ENCODE data around the gene INHBC.
"Not testable (repeated sequence)": the region's sequence is repeated elsewhere in the genome, so short reads cannot be mapped to it uniquely, and the experiment has no call there.

- TF ChIP-seq, protein P1, sequence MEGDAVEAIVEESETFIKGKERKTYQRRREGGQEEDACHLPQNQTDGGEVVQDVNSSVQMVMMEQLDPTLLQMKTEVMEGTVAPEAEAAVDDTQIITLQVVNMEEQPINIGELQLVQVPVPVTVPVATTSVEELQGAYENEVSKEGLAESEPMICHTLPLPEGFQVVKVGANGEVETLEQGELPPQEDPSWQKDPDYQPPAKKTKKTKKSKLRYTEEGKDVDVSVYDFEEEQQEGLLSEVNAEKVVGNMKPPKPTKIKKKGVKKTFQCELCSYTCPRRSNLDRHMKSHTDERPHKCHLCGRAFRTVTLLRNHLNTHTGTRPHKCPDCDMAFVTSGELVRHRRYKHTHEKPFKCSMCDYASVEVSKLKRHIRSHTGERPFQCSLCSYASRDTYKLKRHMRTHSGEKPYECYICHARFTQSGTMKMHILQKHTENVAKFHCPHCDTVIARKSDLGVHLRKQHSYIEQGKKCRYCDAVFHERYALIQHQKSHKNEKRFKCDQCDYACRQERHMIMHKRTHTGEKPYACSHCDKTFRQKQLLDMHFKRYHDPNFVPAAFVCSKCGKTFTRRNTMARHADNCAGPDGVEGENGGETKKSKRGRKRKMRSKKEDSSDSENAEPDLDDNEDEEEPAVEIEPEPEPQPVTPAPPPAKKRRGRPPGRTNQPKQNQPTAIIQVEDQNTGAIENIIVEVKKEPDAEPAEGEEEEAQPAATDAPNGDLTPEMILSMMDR (IDR thresholded peaks at IDR 0.05; ENCODE audit: low read depth, low read length), result not testable (repeated sequence)
- TF ChIP-seq EZH2phosphoT487 (IDR thresholded peaks at IDR 0.05; ENCODE audit: low read depth), result not testable (repeated sequence)
These were observed 20.4 kb upstream of the INHBC start for GRCh38 chr12:57414160-57414559.
